ENCODE data around the gene FOXN1.
"Not testable (repeated sequence)": the region's sequence is repeated elsewhere in the genome, so short reads cannot be mapped to it uniquely, and the experiment has no call there.

FOXN1 gene

DNA sequence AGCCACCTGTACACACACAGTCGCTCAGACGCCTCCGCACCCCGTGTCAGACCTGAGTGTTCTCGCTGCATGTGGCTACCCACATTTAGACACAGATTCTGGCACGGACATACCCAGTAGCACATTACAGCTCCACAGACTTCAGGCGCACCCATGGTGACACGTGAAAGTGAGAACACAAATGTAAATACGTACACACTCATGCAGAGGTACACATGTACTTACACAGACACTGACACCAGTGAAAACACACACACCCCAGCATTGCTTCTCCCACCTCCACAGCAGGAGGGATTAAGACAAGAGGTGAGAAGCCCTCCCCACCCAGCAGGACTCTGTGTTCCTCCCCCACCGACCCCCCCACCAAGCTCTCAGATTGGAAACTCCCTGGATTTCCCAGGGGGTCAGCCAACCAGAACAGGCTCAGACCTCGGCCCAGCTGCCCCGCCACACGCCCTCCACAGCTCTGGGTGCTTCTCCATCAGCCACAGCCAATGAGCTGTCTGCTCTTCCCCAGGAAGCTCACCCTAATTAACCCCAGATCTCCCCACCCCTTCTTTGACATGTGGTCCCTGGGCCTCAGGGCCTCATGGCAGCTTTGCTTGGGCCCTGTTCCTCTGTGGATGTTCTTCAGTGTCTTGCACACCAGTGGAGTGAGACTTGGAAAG is 5.3 kb upstream of the FOXN1 start:
- FAIRE-seq (no peak), DNase-seq (ENCODE audit: low spot score) (no peak)

- no peak for FAIRE-seq
- no peak for DNase-seq (ENCODE audit: low spot score)
These were observed 4.5 kb upstream of the FOXN1 start for GRCh38 chr17:28501421-28502284.

- DNase-seq (ENCODE audit: low spot score) (no peak), FAIRE-seq (no peak)
These were observed 2.7 kb upstream of the FOXN1 start for GRCh38 chr17:28503420-28503819.

DNA sequence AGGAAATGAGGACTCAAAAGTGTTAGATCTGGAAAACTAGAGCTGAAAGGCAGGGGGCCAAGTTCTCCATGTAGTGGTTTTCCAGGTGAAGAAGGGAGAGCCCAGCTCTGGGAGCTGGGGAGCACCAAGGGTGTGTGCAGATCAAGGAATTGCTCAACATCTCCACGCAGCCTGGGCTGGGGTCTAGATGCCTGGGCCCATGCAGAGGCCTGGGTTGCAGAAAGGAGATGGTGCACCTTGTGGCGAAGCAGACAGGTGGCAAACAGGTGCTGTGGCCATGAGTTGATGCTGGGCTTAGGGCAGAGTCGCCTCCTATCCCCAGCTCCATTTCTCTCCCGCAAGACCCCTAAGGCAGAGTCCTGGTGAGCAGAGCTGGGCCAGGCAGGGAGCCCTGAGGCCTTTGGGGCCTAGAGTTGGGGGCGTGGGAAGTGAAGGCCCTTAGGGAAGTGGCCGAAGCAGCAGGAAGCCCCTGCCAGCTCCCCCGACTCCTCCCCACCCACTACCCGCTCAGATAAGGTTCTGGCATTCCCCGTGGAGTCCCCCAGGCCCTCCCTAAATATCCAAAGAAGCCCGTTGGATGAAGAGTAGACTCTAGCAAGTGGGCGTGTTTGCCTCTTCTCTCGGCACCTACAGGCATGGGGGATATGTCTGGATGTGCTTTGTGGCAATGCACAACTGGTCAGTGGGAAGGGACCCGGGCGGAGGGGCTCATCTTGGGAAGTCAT is 777 bp downstream of the FOXN1 start:
- no peak for DNase-seq (ENCODE audit: low spot score)
- FAIRE-seq = no peak

DNA sequence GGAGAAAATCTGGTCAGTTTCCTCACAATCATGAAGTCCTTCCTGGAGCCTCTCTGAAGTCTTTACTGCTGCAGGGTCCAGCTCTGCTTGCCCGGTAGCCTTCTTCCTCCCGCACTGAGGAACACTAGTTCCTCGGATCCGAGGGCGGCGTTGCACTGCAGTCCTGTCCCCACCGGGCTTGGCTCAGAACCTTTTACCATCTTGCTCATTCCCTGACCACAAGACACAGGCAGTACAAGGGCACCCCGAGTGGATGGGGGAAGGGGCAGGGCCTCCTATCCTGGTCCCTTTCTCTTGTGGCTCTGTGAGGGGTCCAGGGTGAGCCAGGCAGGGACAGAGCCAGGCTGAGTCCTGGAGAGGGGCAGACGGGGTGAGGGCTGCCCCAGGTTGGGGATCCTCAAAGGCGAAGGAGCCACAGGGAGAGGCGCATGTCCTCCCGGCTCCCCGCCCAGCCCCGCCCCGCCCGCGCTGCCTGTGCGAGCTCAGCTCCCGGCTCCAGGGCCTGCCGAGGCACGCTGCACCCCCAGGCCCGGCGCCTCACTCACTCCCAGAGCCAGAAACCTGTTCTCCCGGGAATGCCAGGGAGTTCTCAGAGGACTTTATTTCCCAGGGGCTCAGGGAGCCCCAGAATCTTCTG is 1.5 kb downstream of the FOXN1 start:
- DNase-seq (ENCODE audit: low spot score) = no peak
- FAIRE-seq = no peak

- no peak for FAIRE-seq
These were observed 2.1 kb downstream of the FOXN1 start for GRCh38 chr17:28508211-28508724.

GRCh38 chr17:28509789-28510188 is 3.6 kb downstream of the FOXN1 start:
- no peak for FAIRE-seq
- no peak for DNase-seq (ENCODE audit: low spot score)

More at GRCh38 chr17:28508211-28508724, 2.1 kb downstream of the FOXN1 start:
- DNase-seq (ENCODE audit: low spot score) = no peak

DNA sequence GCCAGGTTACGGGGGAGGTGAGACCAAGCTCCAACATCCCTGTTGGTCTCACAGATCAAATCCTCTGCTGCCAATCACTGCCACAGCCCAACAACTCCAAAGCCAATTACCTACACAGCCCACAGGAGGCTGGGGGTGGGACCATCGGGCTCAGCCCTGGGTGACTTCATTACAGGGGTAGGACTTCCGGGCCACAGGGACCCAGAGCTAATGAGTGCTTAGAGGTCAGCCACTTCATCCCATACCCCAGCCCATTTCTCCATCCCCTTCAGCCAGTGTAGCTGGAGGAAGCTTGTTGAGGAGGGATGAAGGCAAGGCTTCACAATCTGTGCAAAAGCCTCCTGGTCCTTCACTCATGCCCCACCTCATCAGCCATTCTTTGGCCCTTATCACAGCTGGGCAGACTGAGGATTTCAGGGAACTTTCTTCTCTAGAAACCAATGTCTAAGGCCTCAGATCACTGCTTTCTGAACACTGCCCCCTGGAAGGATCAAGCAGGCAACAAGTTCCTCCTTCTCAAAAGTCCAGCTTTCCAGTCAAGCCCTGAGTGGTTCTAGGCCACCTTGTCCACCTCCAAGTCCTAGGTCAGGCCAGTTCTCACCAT is 5.8 kb downstream of the FOXN1 start:
- DNase-seq (ENCODE audit: low spot score) = no peak
- no peak for FAIRE-seq

- DNase-seq (ENCODE audit: low spot score) (no peak), FAIRE-seq (no peak)
These were observed 7.3 kb downstream of the FOXN1 start for GRCh38 chr17:28513476-28513875.

GRCh38 chr17:28514561-28515002 is 8.4 kb downstream of the FOXN1 start:
- FAIRE-seq = no peak

DNA sequence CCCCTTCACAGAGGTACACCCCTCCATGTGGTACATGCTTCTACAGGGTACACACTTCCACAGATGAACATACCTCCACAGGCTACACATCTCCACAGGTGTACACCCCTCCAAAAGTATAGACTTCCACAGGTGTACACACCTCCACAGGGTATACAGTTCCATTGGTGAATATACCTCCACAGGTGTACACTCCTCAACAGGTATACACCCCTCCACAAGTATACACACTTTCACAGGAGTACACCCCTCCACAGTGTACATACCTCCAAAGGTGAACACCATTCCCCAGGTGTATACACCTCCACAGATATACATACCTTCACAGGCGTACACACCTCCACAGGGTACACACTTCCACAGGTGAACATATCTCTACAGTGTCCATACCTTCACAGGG is 9.4 kb downstream of the FOXN1 start:
- no peak for FAIRE-seq
- DNase-seq (ENCODE audit: low spot score) = no peak

More at GRCh38 chr17:28514561-28515002, 8.4 kb downstream of the FOXN1 start:
- DNase-seq (ENCODE audit: low spot score) = no peak

- no peak for DNase-seq (ENCODE audit: low spot score)
- no peak for FAIRE-seq
These were observed 12.0 kb downstream of the FOXN1 start for GRCh38 chr17:28518132-28518531.

DNA sequence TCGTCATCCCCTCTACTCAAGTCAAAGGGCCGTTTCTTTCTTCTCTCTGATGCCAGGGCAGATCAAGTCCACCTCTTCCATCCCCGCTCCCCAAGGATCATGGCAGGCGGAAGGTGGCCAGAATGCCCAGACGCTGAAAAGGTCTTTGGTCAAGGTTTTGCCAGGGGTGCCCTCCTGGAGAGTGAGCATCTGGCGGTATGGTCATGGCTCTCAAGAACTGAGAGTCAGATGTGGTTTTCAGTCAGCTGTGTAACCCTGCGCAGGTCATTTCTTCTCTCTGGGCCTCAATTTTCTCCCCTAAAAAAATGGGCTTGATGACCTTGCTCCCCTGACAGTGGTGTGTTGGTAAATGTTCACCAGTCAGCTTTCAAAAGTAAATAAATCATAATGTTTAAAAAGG is 12.4 kb downstream of the FOXN1 start:
- FAIRE-seq (no peak), DNase-seq (ENCODE audit: low spot score) (no peak)

GRCh38 chr17:28519236-28519635 is 13.1 kb downstream of the FOXN1 start:
- no peak for FAIRE-seq
- DNase-seq (ENCODE audit: low spot score) = no peak

DNA sequence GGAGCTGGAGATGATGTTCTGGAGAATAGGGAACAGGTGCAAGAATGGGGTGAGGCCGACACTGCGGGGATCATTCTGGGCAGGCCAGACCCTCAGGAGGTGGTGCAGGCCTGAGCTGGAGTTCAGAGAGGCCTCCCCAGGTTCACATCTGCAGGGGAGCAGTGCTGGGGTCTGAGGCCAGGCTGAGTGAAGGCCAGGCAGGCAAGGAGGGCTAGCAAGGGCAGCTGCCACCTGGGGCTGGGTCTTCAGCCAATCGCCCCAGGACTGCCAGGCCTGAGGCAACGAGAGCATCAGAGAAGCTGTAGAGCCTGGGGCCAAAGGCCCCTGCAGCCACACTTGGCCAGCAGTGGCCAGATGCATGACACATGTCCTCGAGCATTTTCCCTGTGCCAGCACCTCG is 14.5 kb downstream of the FOXN1 start:
- DNase-seq (ENCODE audit: low spot score) (no peak), FAIRE-seq (no peak)

GRCh38 chr17:28521311-28522085 is 15.3 kb downstream of the FOXN1 start:
- DNase-seq (ENCODE audit: low spot score) (no peak), FAIRE-seq (no peak)

- FAIRE-seq; DNase-seq (ENCODE audit: low spot score): not testable (repeated sequence)
These were observed 16.1 kb downstream of the FOXN1 start for GRCh38 chr17:28522281-28522680.

DNA sequence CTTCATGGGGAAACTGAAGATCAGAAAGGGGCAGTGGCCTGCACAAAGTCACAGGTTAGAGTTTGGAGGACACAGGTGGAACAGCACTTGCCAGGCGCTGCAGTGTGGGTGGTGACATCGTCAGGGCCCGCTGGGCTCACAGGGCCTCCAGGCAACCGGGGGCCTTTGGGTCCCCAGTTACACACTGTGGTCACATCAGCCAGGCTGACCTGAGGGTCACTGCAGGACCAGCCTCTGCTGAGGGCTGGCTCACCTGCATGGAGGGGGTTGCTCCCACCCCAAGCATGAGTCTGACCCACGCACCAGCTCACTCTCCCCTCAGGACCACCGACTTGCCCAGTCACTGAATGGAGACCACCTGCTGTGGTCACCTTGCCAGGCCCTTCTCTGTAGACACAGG is 17.0 kb downstream of the FOXN1 start:
- FAIRE-seq (no peak), DNase-seq (ENCODE audit: low spot score) (no peak)

DNA sequence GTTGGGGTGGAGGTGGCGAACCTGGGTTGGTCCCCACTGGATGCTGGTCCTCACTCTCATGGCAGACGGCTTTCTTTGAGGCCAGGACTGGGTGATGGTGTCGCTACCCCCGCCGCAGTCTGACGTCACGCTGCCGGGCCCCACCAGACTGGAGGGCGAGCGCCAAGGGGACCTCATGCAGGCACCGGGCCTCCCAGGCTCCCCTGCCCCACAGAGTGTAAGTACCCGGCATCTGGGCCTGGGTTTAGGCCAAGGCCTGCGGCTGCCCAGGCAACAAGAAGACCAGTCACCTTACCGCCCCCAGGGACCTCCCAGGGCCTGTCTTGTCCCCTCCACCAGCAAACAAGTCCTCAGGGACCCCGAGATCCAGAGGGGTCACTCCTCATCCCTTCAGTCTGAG is 17.7 kb downstream of the FOXN1 start:
- FAIRE-seq = no peak
- DNase-seq (ENCODE audit: low spot score) = no peak
